ENCODE results near the gene ITPRID2.

Gene ITPRID2

GRCh38 chr2:181891258-181891965 is at the start of gene ITPRID2:
ITPRID2 (plus strand) TSS chr2:181891730; CDS start chr2:181892067, 337 bp downstream.
- peak; percentile 63 for DNase-seq

GRCh38 chr2:181844551-181845290 is 46.8 kb upstream of the ITPRID2 start:
- no peak for DNase-seq

- peak; percentile 16 for DNase-seq
These were observed 44.9 kb upstream of the ITPRID2 start for GRCh38 chr2:181846399-181847197.

GRCh38 chr2:181847198-181847556 is 44.4 kb upstream of the ITPRID2 start:
- no peak for DNase-seq

GRCh38 chr2:181847702-181848101 is 43.8 kb upstream of the ITPRID2 start:
- no peak for DNase-seq

- DNase-seq, result no peak
These were observed 43.2 kb upstream of the ITPRID2 start for GRCh38 chr2:181848261-181848886.

- DNase-seq, result no peak
These were observed 41.9 kb upstream of the ITPRID2 start for GRCh38 chr2:181849601-181850000.

- peak; percentile 13 for DNase-seq
These were observed 40.5 kb upstream of the ITPRID2 start for GRCh38 chr2:181850936-181851560.

GRCh38 chr2:181851726-181852125 is 39.8 kb upstream of the ITPRID2 start:
- no peak for DNase-seq

GRCh38 chr2:181853696-181854095 is 37.8 kb upstream of the ITPRID2 start:
- no peak for DNase-seq

- DNase-seq, result no peak
These were observed 34.0 kb upstream of the ITPRID2 start for GRCh38 chr2:181857483-181857882.

- DNase-seq, result no peak
These were observed 32.9 kb upstream of the ITPRID2 start for GRCh38 chr2:181858600-181858999.

GRCh38 chr2:181859123-181859522 is 32.4 kb upstream of the ITPRID2 start:
- no peak for DNase-seq

GRCh38 chr2:181859803-181860202 is 31.7 kb upstream of the ITPRID2 start:
- DNase-seq, result no peak

- no peak for DNase-seq
These were observed 30.2 kb upstream of the ITPRID2 start for GRCh38 chr2:181861379-181861778.

GRCh38 chr2:181862583-181863281 is 28.8 kb upstream of the ITPRID2 start:
- DNase-seq, result no peak

- no peak for DNase-seq
These were observed 19.4 kb upstream of the ITPRID2 start for GRCh38 chr2:181872178-181872577.

- DNase-seq, result no peak
These were observed 14.9 kb upstream of the ITPRID2 start for GRCh38 chr2:181876614-181877063.

- no peak for DNase-seq
These were observed 14.3 kb upstream of the ITPRID2 start for GRCh38 chr2:181877181-181877664.

GRCh38 chr2:181878448-181878847 is 13.1 kb upstream of the ITPRID2 start:
- no peak for DNase-seq

- DNase-seq, result no peak
These were observed 12.2 kb upstream of the ITPRID2 start for GRCh38 chr2:181879295-181879694.

Data from GF-D8 (cell line).